Measurements from ENCODE around the gene PLXNA2.

GRCh38 chr1:208084764-208085163 lies 159.4 kb downstream of the PLXNA2 start:
- TF ChIP-seq, protein P1, sequence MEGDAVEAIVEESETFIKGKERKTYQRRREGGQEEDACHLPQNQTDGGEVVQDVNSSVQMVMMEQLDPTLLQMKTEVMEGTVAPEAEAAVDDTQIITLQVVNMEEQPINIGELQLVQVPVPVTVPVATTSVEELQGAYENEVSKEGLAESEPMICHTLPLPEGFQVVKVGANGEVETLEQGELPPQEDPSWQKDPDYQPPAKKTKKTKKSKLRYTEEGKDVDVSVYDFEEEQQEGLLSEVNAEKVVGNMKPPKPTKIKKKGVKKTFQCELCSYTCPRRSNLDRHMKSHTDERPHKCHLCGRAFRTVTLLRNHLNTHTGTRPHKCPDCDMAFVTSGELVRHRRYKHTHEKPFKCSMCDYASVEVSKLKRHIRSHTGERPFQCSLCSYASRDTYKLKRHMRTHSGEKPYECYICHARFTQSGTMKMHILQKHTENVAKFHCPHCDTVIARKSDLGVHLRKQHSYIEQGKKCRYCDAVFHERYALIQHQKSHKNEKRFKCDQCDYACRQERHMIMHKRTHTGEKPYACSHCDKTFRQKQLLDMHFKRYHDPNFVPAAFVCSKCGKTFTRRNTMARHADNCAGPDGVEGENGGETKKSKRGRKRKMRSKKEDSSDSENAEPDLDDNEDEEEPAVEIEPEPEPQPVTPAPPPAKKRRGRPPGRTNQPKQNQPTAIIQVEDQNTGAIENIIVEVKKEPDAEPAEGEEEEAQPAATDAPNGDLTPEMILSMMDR (conservative IDR thresholded peaks at IDR 0.05; ENCODE audit: low read depth, low read length): no peak
- TF ChIP-seq EZH2 (IDR thresholded peaks at IDR 0.05; ENCODE audit: borderline replicate concordance, low read depth, low read length, poor library complexity, severe bottlenecking): no peak
